Dedifferentiated amniotic fluid mesenchymal stem cell (primary cell): ENCODE results near the gene LAMB1.
"Not testable (repeated sequence)": the region's sequence is repeated elsewhere in the genome, so short reads cannot be mapped to it uniquely, and the experiment has no call there.

ENCODE experiments used
- DNase-seq: peaks from one replicate; pipeline ENCODE4 v3.0.0-alpha.2; 2016; ENCODE audit errors: extremely low spot score

LAMB1 gene

DNA sequence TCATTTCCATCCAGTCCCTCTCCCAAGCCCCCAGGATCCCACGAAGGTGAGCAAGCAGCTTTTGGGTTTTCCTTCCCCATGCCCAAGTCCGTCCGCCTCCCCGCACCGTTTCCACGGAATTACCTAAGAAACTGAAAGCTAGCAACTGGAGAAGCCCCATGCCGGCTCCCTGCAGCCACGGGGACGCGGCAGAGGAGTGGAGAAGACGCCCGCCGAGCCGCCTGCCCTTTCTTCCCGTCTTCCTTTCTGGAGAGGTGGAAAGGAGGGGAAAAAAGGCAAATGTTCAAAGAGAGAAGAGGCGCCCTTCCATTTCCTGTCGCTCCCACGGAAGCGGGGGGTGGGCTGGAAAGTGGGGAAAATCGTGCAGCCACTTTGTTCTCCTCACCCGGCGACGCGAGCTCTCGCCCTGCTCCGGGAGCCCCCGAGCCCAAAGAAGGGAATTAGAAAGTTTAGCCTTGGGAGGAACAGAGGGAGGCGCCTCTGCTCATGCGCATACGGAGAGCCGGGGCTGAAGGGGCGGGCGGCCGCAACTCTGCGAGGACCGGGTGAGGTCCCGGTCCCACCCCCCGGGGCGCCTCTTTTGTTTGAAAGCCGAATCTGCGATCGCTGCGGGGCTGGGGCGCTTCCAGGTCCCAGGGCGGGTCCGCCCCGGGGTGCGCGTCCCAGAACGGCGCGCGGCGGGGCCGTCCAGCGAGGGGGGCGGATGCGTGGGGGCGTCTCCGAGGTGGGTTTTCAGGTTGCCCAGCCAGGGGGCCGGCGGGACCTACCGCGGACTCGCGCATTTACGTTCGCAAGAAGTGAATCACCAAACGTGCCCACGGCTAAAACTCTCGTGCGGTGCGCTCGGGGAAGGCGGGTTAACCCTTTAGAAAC lies at the start of gene LAMB1:
LAMB1 (minus strand) TSS at position 436 of the 873 bp plus-strand sequence; CDS start at position 160, 276 bp downstream.
- DNase-seq: peak; percentile 48

DNA sequence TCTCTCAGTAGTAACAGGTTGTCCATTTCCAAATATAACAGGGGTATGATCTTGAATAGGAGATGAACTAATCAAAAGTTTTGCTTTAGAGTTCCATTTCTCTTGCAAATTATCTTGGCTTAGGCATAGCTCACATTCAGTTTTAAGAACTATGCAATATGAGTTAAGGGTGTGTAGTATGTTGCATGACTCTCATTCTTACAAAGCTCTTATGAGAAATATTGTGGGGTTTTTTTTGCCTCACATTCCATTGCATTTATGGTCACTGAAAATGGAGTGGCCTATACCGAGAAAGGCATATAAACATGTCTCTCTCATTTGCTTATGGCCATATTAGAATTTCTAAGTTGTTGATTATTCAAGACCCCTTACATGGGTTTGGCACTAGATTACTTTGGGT lies 48.5 kb upstream of the LAMB1 start:
- DNase-seq: peak; percentile 79

DNA sequence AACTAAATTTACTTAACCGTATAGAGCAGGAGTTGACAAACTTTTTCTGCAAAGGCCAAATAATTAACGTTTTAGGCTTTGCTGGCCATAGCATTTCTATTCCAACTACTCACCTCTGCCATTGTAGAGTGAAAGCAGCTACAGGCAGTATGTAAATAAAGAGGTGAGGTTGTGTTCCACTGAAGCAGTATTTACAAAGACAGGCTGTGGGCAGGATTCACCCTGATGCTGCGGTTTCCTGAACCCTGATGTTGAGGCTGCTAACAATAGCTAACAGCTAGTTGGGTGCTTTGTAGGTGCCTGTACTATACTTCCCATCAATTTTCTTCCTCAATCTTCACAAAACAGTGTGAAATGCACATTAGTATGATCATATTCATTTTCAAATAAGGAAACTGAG lies 47.0 kb upstream of the LAMB1 start:
- no peak for DNase-seq

DNA sequence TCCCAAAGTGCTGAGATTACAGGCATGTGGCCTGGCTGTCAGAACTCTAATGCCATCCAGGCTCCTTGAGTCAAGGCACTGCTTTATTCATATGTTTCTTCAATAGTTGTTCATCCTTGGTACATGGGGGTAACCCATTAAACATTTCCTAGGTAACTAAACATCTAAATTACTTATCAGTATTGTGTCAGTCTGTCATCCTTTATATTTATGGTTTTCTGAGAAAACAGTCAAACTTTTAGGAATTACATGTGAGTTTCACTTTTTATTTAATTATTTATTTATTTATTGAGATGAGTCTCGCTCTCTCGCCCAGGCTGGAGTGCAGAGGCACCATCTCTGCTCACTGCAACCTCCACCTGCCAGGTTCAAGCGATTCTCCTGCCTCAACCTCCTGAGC lies 45.5 kb upstream of the LAMB1 start:
- DNase-seq: no peak

DNA sequence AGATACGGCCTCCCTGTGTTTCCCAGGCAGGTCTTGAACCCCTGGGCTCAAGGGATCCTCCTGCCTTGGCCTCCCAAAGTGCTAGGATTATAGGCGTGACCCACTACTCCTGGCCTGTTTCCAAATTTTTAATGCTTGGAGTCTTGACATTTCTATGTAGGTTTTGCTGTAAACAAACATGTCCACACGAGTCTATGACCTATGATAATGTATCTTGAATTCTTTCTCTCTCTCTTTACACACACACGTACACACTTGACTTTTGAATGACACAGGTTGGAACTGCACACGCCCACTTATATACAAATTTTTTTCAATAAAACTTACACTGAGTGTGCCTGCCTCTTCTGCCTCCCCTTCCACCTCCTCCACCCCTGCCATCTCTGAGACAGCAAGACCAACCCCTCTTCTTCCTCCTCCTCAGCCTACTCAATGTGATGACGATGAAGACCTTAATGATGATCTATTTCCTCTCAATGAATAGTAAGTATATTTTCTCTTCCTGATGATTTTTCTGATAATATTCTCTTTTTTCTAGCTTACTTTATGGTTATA lies 44.1 kb upstream of the LAMB1 start:
- no peak for DNase-seq

DNA sequence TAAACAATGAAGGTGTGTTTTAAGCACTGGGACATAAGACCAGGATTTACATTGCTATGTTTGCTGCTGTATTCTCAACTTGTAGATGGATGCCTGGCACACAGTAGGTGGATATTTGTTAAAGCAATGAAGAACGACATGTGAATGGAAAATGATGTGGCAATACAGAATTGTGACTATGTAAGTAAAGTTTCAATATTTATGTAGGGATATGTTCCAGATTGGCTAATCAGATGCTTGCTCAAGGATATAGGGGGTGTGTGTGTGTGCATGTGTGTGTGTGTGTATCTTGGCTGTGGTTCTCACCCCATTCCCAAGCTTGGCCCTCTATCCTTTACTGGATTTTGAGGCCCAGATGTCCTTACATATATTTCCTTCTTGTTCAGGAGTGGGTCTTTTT lies 42.7 kb upstream of the LAMB1 start:
- peak; percentile 28 for DNase-seq

DNA sequence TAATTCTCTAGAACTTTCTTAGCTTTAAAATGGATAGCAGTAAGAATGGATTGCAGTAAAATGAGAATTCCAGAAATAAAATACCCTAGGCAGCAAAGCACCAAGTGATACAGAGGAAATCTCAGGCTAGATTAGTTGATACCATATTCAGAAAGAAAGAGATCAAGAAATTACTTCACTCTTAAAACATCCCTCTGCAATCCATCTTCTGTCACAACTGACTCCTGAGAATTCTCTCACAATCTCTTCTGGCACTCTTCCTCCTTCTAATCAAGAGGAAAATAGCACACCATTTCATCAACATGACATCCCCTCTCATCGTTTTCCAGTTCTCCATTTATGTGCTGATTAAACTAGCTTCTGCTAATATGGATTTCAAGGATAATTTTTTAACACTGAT lies 42.2 kb upstream of the LAMB1 start:
- peak; percentile 54 for DNase-seq

DNA sequence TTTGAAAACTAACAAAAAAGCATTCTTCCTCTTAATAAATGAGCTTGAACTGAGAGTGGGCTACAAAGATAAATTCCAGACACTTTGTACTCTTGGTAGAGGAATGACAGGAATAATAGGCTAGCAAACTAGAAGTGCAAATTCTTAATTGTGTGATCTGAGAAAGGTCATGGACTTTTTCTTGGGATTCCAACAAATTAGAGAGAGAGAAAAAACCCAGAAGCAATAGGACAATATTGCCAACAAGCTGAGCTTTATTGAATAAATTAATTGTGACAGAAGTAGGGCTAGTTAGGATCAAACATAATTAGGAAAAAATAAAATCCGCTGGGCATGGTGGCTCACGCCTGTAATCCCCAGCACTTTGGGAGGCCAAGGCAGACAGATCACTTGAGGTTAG lies 41.4 kb upstream of the LAMB1 start:
- DNase-seq: no peak

DNA sequence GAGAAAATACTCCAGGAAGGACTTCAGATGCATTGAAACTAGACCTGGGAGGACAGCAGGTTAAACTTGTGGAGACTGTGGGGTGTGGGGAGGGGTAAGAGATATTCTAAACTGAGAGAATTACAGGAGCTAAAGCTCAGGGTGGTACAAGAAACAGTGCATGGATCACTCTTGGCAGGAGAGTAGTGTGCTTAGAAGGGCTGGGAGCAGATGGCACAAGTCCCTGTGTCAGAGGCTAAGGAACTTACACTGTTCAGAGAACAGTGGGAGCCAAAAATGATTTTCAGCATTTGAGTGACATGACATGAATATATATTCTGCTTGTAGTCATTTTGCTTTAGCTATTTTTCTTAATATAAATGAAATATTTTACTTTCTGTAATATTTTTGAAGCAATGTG lies 36.0 kb upstream of the LAMB1 start:
- no peak for DNase-seq

DNA sequence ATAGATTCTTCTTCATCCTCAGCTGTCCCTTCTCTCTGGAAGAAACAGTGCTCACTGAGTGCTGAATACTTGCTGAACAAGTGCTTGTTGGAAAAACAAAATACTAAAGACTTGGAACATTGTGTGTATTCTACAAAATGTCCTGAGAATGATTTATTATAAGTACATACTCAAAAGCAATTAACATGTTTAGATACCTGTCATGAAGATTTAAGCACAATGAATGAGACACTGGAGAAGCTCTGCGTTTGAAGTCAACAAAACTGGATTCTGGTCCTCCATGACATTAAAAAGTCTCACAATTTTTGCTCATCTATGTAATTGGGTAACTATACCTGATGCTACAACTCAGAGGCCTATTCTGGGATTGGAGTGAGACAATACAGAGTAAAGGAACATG lies 34.8 kb upstream of the LAMB1 start:
- DNase-seq: no peak

DNA sequence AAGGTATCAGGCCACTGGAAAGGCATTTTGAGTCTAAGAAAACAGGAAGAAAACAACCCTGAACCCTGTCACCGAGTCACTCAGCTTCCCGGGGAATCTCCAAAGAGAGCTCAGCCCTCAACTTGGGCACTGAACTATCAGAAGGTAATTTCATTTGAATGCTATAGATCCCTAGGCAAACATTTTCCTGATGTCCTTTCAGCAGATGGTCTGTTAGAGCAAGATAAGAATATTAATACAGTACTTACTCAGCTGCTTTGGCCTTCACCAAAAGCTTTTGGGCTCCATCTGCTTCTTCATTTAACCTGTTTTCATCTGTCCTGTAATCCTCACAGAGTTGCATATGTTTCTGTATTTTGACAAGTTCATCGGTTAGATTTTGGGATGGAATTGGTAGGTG lies 34.2 kb upstream of the LAMB1 start:
- no peak for DNase-seq

DNA sequence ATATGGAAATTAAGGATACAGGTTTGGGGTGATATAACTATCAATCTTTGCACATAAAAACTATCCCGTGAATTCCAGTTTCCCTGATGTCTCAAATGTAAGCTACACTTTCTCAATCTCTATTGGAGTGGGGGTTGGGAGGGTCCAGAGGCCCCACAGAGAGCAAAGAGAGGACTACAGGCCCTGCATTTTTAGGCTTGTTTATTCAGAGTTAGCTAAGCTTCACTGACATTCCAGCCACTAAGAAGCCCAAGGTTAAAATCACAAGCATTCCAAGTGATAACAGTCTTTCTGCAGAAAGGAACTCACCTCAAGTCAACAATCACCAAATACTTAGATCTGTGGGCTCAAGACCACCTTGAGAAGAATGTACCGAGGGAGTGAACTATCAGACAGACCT lies 31.6 kb upstream of the LAMB1 start:
- no peak for DNase-seq

DNA sequence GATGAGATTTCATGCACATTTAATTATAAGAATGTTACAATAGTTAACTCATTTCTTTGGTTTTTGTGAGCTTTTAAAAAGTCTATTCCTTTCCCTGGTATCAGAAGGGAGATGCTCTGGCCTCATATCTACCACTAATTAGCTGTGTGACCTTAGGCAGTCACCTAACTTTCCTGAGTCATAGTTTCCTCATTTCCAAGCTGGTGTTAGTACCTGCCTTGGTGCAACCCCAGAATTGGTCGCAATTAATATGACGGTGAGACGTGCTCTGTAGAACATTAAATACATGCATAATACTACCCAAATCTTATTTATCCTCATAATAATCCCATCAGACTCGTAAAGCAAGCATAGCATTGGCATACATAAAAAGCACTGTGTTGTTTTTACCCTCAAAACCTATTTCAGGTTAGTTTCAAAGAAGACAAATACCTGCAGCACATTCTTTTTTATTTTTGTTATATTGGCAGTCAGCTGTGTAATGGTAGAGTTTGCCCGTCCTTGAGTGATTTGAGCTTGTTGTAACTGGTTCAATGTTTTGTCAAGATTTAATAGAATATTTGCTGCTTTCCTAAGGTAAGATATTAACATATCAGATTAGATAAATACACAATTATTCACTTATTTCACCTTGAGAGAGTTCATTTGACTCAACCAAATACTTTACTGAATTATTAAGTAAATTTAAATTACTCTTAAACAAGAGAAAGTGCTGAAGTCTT lies 31.0 kb upstream of the LAMB1 start:
- DNase-seq: no peak

DNA sequence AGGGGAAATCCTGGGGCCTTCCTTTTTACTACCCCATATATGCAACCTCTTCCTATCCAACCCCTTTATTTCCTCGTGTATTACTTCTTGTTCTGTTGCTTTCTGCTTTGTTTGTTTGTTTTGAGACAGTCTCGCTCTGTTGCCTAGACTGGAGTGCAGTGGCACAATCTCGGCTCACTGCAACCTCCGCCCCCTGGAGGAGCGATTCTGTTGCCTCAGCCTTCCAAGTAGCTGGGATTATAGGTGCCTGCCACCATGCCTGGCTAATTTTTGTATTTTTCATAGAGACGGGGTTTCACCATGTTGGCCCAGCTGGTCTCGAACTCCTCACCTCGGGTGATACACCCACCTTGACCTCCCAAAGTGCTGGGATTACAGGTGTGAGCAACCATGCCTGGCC lies 30.3 kb upstream of the LAMB1 start:
- not testable (repeated sequence) for DNase-seq

DNA sequence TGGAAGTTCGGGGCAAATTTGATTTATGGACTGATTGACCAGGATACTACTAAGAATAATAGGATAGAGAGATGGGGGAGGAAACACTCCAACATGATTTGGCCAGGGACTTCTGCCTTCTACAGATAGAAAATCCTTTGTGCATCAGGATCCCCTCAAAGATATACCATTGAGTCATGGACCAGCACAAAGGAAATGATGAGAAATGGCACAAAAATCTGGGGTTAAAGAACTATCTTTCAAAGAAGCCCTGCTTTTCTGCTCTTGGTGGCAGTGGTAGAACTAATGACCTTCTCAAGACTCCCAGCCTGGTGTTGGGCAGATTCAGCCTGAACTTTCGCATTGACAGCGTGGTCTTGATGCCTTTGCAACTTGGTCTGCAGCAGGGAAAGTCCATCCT lies 27.6 kb upstream of the LAMB1 start:
- no peak for DNase-seq

DNA sequence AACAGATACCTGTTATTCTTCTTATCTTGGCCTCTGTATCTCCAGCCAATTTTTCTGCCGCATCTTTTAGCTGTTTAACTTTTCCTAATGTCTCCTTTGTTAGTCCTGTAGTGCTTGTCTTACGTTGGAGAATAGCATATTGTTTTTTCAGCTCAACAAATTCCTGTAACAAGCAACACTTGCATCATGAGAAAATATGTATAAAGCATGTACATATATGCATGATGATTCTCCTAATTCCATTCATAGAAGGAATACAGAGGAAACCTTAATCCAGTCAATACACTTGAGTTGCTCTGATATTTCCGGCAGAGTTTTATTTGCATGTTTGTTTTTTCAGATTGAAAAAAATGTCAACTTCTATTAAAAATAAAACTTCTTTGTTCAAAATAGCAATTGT lies 26.1 kb upstream of the LAMB1 start:
- DNase-seq: no peak

DNA sequence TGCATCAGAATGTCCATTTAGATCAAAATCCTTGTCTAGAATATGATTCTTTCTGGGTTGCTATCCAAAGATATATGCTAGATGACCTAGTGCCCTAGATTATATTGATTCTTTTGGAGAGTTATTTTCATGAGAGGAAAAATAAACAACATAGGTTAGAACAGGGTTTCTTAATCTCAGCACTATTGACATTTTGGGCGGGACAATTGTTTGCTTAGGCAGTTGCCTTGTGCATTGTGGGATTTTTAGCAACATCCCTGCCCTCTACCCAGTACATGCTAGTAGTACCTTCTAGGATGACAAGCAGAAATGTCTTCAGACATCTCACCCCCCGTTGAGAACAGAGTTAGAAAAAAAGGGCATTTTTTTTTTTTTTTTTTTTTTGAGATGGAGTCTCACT lies 25.1 kb upstream of the LAMB1 start:
- no peak for DNase-seq

DNA sequence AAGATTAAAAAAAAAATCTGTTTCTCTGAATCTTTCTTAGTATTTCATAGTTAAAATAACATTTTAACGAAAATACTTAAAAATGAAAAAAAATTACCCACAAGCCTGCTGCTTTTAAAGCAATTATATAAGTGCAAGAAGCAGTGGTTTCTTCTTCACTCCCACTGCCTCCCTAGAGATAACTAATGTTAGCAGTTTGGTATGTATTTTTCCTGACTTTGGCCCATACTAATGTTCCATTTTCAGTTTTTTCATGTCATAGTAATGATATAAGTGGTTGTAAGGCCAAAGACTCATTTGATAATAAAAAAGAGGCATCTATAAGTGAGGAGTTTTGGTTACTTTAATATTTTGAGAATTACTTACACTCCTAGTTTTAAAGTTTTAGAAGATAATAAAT lies 24.3 kb upstream of the LAMB1 start:
- DNase-seq: no peak

DNA sequence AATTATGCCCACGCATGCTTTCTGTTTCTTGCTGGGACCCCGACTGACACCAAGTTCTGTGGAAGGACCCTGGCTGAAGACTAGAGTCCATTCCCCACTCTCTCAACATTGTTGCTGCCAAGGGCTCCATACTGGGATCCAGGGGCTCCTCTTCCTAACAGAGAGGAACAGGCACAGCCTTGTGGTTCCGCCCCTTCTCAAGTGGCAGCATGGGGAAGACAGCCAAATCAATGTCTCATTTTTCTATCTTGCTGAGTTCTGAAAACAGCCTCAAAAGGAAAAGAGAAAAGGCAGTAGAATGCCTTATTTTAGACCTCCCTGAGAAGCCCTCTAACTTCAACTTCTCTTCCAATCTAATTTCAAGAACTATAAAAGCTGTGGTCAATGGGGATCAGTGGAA lies 23.7 kb upstream of the LAMB1 start:
- DNase-seq: peak; percentile 36

DNA sequence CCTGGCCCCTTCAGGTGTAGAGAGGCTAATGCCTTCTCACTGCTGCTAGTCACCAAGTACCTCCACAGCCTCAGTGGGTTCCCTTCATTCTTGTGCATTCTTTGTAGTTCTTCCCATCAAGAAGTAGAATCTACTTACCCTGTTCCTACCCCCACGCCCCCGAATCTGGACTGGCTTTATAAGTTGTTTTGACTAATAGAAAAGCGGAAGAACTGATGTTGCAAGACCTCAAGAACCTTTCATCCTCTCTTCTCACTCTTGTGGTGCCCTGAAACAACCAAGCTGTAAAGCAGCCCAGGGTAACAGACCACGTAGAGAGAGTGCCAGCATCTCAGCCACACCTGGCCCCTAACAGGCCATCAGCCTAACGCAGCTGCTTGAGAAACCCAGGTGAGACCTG lies 23.2 kb upstream of the LAMB1 start:
- no peak for DNase-seq

DNA sequence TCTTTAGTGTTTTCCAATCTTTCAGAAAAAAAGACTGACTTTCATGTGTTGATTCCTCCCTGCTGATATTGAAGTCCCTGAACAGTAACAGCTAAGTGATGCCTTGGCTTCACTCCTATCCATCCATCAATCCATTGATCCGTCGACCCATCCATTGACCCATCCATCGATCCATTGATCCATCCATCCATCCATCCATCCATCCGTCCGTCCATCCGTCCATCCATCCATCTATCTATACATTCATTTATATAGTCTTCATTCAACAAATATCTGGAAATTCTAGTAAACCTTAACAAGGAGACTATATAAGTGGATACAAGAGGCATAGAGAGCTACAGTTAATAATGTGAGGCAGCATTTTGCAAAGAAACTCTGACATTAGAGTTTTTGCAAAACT lies 21.6 kb upstream of the LAMB1 start:
- DNase-seq: no peak

DNA sequence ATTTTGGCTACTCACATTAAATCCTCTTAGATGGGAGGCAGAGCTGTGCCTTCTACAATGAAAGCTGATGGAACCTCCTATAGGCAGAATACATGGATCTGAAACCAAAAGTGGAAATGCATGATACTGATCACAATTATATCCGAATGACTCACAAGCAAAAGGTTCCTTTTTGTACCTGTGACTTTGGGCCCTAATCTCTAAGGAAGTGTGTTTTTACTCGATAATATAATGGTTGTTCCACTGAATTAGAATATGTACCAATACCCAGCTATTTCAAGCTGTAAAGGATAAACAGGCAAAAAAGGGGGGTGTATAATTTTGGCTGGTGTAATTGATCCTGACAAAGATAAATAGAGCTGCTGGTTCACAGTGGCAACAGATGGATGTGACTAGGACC lies 17.6 kb upstream of the LAMB1 start:
- DNase-seq: no peak

DNA sequence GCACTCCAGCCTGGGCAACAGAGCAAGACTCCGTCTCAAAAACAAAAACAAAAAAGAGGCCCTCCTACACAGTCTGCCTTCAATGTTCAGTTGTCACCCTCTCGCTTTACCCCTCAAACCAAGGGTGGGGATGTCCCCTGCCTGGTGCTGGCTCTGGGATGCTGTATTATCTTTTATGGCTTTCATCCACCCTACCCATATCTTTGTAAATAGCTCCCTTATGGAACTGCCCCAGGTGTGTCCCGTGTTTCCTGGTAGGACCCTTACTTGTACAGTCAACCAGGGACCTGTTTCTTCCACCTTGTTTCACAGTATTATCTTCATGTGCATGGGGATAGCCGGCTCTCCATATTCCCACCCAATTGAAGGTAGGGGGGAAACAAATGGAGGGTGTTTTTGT lies 15.7 kb upstream of the LAMB1 start:
- DNase-seq: no peak
